Activated T-cell treated with anti-CD3 and anti-CD28 coated beads, Interleukin-2, amount 50 U/mL, for 24 hours (primary cell): ENCODE data around the gene CHRNE.
A peak's percentile ranks its signal among the peaks of the same experiment; 100 is the strongest.
"Not testable (repeated sequence)": the region's sequence is repeated elsewhere in the genome, so short reads cannot be mapped to it uniquely, and the experiment has no call there.

ENCODE experiments used
- DNase-seq: peaks from one replicate; pipeline ENCODE4 v3.0.0-alpha.2; 2020
- H3K27ac Mint-ChIP-seq: 2 replicates; pipeline ENCODE4 v1.8.0; 2020; ENCODE audit warnings: mild to moderate bottlenecking, mixed read lengths
- H3K27me3 Mint-ChIP-seq: 2 replicates; pipeline ENCODE4 v1.8.0; 2020; ENCODE audit warnings: mixed read lengths
- H3K36me3 Mint-ChIP-seq: 2 replicates; pipeline ENCODE4 v1.8.0; 2020; ENCODE audit warnings: low read depth, mixed read lengths
- H3K4me1 Mint-ChIP-seq: 2 replicates; pipeline ENCODE4 v1.8.0; 2020; ENCODE audit warnings: low read depth, mixed read lengths
- H3K4me3 Mint-ChIP-seq: 2 replicates; pipeline ENCODE4 v1.8.0; 2020; ENCODE audit warnings: mild to moderate bottlenecking, moderate library complexity, mixed read lengths
- H3K9me3 Mint-ChIP-seq: 2 replicates; pipeline ENCODE4 v1.8.0; 2020; ENCODE audit warnings: mixed read lengths

CHRNE gene

DNA sequence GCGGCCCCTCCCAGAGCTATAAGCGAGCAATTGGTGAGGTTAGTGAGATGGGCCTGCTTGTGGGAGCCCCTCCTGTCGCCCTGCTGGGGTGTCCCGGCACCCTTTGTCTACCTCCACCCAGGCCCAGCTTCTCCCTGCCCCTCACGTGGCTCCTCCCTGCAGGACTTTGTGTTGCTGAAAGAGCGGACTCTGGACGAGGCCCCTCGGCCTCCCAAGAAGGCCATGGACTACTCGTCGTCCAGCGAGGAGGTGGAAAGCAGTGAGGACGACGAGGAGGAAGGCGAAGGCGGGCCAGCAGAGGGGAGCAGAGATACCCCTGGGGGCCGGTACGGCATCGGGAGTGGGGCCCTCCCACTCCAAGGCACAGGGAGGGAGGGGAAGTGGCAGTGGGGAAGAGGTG is 9.6 kb downstream of the CHRNE start:
- no peaks in the 10 kb centered on the region for H3K27me3 Mint-ChIP-seq
- H3K27ac Mint-ChIP-seq, result no peak overlapping the region
- H3K4me1 Mint-ChIP-seq, result peaks cover 3% of the 10 kb centered on the region
- H3K36me3 Mint-ChIP-seq, result peaks cover 70% of the 10 kb centered on the region
- H3K9me3 Mint-ChIP-seq, result no peaks in the 10 kb centered on the region
- no peak overlapping the region for H3K4me3 Mint-ChIP-seq
- no peak for DNase-seq

DNA sequence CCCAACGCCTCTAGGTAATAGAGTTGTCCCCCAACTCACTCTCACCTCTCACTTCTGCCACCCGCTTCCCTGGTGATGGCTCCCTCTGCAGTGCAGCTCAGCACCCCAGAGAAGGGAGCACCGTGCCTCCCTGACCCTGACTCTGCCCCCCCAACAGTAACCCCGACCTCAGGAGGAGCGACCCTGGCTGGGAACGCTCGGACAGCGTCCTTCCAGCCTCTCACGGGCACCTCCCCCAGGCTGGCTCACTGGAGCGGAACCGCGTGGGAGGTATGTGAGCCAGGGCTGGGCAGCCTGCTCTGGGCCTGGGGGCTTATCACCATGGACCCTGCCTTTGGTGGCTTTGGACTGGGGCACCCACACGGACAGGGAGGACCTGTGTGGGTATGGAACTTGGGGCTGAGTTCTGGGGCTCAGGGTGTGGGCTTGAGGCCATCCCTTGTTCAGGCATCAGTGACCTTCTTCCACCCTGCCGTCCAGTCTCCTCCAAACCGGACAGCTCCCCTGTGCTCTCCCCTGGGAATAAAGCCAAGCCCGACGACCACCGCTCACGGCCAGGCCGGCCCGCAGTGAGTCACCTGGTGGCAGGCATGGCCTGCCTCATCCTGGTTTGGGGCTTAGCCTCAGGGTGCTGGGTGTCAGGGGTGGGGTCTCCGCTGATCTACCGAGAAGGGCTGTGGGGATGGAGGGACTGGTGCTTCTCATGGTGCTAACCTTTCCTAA is 10.2 kb downstream of the CHRNE start:
- Mint-ChIP-seq H3K27me3 (no peaks in the 10 kb centered on the region), H3K27ac (no peak overlapping the region), H3K36me3 (peaks cover 73% of the 10 kb centered on the region), H3K9me3 (no peaks in the 10 kb centered on the region), H3K4me1 (no peaks in the 10 kb centered on the region), H3K4me3 (no peak overlapping the region)
- no peak for DNase-seq

DNA sequence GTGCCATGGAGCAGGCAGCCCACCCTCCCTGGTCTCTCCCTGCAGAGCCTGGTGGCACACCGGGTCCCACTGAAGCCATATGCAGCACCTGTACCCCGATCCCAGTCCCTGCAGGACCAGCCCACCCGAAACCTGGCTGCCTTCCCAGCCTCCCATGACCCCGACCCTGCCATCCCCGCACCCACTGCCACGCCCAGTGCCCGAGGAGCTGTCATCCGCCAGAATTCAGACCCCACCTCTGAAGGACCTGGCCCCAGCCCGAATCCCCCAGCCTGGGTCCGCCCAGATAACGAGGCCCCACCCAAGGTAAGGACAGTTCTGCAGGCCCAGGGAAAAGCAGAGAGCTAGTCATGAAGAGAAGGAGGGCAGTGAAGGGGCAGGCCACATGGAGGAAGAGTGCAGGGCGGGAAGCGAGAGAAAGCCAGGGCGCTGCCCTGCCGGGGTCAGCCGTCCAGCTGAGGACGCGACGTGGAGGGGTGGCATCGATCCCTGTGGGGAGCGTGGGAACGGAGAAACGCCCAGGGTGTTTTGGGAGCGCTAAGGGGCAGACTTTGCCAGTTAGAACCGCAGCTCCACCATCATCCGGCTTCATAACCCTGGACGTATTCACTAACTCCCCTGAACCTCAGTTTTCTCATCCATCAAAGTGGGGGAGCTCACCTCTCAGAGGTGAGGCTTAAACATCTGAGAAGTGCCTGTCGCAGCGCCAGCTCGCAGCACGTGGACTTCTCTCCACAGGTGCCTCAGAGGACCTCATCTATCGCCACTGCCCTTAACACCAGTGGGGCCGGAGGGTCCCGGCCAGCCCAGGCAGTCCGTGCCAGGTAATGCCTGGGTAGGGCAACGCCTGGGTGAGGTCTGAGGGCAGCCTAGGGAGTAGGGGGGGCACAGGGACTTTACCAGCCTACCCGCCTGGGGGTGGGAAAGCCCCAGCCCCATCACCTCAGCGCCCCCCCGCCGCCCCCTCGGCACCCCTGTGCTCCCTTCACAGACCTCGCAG is 11.2 kb downstream of the CHRNE start:
- Mint-ChIP-seq H3K4me1 (no peaks in the 10 kb centered on the region), H3K27ac (no peak overlapping the region), H3K9me3 (no peaks in the 10 kb centered on the region), H3K27me3 (no peaks in the 10 kb centered on the region), H3K36me3 (peaks cover 76% of the 10 kb centered on the region), H3K4me3 (no peak overlapping the region)
- DNase-seq, result no peak

DNA sequence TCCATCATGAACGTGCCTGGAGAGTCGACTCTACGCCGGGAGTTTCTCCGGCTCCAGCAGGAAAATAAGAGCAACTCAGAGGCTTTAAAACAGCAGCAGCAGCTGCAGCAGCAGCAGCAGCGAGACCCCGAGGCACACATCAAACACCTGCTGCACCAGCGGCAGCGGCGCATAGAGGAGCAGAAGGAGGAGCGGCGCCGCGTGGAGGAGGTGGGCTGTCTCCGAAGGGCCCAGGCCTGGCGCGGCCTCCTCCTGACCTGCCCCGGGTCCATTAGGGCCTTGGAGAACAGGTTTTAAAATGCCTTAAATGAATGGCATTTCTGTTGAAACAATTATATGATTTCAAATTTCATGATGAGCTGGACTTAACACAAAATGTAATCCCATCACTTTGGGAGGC is 15.3 kb downstream of the CHRNE start:
- Mint-ChIP-seq H3K27me3 (no peaks in the 10 kb centered on the region), H3K4me3 (no peak overlapping the region), H3K36me3 (peaks cover 71% of the 10 kb centered on the region), H3K27ac (no peak overlapping the region), H3K4me1 (no peaks in the 10 kb centered on the region), H3K9me3 (no peaks in the 10 kb centered on the region)
- DNase-seq, result no peak

DNA sequence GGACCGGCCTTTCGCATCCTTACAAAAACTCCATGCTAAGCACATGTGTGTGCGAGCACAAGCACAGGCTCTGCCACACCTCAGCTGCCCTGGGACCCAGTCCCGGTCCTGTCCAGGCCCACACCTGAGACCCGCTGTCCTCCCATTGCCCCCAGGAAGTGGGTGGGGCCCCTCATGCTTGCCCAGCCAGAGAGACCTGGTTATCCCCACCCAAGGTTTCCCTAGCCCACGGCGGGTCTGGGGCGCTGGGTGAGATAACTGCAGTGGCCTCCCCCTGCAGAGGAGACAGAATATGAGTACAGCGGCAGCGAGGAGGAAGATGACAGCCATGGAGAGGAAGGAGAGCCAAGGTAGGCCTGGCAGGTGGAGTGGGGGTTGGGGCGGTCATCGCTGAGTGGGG is 16.1 kb downstream of the CHRNE start:
- Mint-ChIP-seq H3K27me3 (no peaks in the 10 kb centered on the region), H3K4me3 (no peak overlapping the region), H3K4me1 (no peaks in the 10 kb centered on the region), H3K9me3 (no peaks in the 10 kb centered on the region), H3K27ac (no peak overlapping the region), H3K36me3 (peaks cover 72% of the 10 kb centered on the region)
- no peak for DNase-seq

DNA sequence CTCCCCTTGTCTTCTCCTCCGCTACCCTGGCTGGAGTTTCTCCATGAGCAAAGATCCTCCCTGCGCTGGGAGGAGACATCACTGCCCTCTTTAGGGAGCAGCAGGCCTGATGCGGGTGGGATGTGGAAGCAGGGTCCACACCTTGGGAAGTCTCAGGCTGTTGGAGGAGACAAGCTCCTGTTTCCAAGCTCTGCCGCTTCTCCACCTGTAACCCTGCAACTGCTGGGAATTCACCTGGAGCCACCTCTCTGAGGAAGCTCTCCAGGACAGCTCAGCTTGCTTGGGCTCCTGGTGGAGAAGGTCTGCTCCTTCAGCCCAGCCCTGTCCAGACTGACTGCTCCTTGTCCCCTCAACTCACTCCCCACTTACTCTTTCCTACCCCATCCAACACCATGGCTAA is 18.4 kb downstream of the CHRNE start:
- DNase-seq, result no peak
- Mint-ChIP-seq H3K27me3 (no peaks in the 10 kb centered on the region), H3K4me1 (no peaks in the 10 kb centered on the region), H3K4me3 (no peak overlapping the region), H3K9me3 (no peaks in the 10 kb centered on the region), H3K36me3 (peaks cover 72% of the 10 kb centered on the region), H3K27ac (no peak overlapping the region)

DNA sequence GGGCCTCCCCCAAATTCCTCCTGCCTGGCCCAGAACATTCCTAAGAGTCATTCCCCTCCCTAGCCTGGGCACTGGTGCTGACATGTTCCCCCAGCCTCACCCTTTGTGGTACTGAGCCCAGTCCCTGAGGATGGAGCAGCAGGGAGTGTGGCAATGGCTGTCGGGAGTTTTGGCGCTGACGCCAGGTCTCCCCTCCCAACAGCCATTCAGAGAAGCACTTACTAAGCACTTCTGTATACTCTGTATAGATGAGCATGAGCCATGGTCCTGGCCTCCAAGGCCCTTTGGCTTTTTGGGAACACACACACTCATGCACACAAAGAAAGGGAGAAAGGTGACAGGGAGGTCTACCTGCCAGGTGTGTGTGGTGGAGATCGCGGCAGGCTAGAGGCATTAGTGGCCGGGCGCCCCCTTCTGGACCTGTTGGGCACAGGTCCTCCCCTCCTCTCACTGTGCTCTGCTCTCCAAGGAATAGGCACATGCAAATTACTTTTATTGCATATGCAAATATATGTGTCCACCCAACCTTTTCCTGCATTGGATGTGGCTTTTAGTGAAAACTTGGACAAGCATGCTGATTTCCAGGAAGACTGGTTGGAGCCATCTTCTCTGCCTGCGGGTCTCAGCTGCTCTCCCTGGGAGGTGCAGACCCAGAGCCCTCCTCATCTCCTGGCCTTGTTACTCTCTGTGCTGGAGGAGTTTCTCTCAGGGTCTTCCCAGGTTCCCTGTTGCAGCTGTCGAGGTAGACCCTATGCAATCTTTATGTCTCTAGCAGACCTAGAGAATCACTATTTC is 20.9 kb downstream of the CHRNE start:
- no peak overlapping the region for H3K4me3 Mint-ChIP-seq

DNA sequence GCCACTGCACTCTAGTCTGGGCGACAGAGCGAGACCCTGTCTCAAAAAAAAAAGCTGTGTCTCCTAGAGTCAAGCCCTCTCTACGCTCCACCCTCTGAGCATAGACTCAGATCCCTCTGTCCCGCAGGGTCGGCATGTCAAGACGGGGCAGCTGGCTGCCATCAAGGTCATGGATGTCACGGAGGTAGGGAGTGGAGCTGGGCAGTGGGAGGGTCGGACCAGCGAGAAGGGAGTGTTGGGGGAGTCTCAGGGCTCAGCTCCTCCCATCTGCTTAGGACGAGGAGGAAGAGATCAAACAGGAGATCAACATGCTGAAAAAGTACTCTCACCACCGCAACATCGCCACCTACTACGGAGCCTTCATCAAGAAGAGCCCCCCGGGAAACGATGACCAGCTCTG is 22.0 kb downstream of the CHRNE start:
- H3K36me3 Mint-ChIP-seq, result peaks cover 62% of the 10 kb centered on the region
- no peak for DNase-seq

More for the DNA sequence above, 20.9 kb downstream of the CHRNE start:
- peak; percentile 75 for DNase-seq
- no peaks in the 10 kb centered on the region for H3K27me3 Mint-ChIP-seq
- no peak overlapping the region for H3K27ac Mint-ChIP-seq
- no peaks in the 10 kb centered on the region for H3K4me1 Mint-ChIP-seq
- H3K9me3 Mint-ChIP-seq, result no peaks in the 10 kb centered on the region
- peaks cover 69% of the 10 kb centered on the region for H3K36me3 Mint-ChIP-seq

DNA sequence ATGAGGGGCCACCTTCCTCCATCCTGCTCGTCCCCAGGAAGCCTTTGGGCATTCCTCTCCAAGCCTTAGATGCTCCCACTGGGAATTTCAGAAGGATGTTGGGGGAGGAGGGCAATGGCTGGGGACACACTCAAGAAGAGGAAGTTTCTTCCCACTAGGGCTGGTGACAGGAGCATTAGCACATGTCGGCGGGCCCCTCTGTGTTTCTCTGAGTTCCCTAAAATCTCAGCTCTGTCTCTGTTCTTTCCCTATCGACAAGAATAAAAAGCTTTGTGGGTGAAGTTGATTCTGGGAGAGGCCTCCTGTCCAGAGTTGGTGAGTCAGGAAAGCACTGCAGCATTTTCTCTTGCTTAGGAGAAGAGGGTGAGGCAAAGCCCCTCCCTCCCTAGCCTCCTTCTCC is 23.3 kb downstream of the CHRNE start:
- Mint-ChIP-seq H3K27ac (peak overlapping the region; percentile 3), H3K36me3 (peaks cover 55% of the 10 kb centered on the region), H3K4me1 (peaks cover 2% of the 10 kb centered on the region), H3K9me3 (no peaks in the 10 kb centered on the region), H3K4me3 (no peak overlapping the region), H3K27me3 (no peaks in the 10 kb centered on the region)
- no peak for DNase-seq

More for the DNA sequence above, 22.0 kb downstream of the CHRNE start:
- Mint-ChIP-seq H3K4me3 (no peak overlapping the region), H3K4me1 (no peaks in the 10 kb centered on the region), H3K27ac (no peak overlapping the region), H3K9me3 (no peaks in the 10 kb centered on the region), H3K27me3 (no peaks in the 10 kb centered on the region)

DNA sequence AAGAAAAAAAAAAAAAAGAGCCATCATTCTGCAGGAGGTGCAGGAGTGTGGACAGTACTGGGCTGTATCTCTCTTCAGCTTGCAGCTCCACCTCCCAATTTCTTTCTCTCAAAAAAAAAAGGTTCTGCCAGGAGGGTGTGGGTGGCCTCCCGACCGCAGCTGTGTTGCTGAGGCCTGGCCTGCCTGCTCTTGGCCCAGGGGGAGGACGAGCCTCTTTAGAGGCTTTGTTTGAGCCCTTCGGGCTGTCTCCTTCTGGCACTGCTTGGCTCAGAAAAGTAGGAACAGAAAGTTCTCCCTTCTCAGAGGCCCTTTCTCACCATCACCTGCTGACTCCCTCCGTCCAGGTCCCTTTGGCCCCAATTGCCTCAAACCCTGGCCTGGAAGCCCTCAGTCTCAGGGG is 25.8 kb downstream of the CHRNE start:
- no peak overlapping the region for H3K4me3 Mint-ChIP-seq
- H3K27ac Mint-ChIP-seq, result no peak overlapping the region
- no peaks in the 10 kb centered on the region for H3K27me3 Mint-ChIP-seq
- H3K36me3 Mint-ChIP-seq, result peaks cover 45% of the 10 kb centered on the region
- peaks cover 3% of the 10 kb centered on the region for H3K4me1 Mint-ChIP-seq
- no peaks in the 10 kb centered on the region for H3K9me3 Mint-ChIP-seq
- DNase-seq, result no peak

DNA sequence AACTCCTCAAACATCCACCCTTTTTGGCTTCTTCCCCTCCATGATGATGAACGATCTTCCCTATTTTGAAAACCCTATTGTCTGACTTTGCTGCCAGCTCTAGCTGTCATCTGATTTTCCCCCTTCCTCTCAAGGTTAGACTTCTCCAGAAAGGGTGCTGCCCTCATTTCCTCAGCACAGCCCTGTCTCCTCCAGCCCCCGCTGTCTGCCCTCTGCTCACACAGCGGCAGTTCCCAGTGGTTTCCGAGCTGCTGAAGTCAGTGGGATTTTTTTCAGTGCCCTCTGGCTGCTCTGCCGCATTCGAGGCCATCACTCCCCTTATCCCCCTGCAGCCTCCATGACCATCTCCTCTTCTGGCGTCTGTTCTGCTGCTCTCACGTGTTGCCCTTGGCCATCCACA is 30.1 kb downstream of the CHRNE start:
- Mint-ChIP-seq H3K27ac (no peak overlapping the region), H3K4me1 (peaks cover 5% of the 10 kb centered on the region), H3K9me3 (no peaks in the 10 kb centered on the region), H3K4me3 (no peak overlapping the region), H3K27me3 (no peaks in the 10 kb centered on the region), H3K36me3 (peaks cover 26% of the 10 kb centered on the region)
- no peak for DNase-seq

DNA sequence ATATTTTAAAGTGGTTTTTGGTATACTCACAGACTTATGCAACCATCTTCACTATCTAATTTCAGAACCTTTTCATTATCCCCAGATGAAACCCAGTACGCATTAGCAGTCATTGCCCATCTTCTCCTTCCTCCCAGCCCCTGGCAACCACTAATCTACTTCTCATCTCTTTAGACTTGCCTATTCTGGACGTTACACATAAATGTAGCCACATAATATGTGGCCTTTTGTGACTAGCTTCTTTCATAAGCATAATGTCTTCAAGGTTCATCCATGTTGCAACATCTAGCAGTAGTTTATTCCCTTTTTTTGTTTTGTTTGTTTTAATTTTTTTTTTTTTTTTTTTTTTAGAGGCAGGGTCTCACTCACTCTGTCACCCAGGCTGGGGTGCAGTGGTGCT is 32.0 kb downstream of the CHRNE start:
- H3K27ac Mint-ChIP-seq, result peak overlapping the region; percentile 38
- no peak overlapping the region for H3K4me3 Mint-ChIP-seq
- H3K36me3 Mint-ChIP-seq, result peaks cover 22% of the 10 kb centered on the region
- no peaks in the 10 kb centered on the region for H3K9me3 Mint-ChIP-seq
- H3K27me3 Mint-ChIP-seq, result no peaks in the 10 kb centered on the region
- no peak for DNase-seq
- H3K4me1 Mint-ChIP-seq, result peaks cover 5% of the 10 kb centered on the region

DNA sequence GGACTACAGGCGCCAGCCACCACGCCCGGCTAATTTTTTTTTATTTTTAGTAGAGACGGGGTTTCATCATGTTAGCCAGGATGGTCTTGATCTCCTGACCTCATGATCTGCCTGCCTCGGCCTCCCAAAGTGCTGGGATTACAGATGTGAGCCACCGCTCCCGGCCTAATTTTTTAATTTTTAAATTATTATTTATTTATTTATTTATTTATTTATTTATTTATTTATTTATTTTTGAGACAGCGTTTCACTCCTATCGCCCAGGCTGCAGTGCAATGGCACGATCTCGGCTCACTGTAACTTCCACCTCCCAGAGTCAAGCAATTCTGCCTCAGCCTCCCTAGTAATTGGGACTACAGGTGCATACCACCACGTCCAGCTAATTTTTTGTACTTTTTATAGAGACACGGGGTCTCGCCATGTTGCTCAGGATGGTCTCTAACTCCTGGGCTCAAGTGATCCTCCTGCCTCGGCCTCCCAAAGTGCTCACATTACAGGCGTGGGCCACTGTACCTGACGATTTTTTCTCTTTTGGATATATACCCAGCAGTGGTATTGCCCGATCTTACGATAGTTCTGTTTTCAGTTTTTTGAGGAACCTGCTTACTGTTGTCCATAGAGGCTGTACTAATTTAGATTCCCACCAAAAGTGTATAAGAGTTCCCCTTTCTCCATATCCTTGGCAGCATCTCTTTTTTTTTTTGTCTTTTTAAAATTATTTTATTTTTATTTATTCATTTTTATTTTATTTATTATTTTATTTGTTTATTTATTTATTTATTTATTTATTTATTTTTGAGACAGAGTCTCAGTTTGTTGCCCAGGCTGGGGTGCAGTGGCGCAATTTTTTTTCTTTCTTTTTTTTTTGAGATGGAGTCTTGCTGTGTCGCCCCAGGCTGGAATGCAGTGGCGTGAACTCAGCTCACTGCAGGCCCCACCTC is 33.6 kb downstream of the CHRNE start:
- not testable (repeated sequence) for DNase-seq, H3K27me3 Mint-ChIP-seq, H3K9me3 Mint-ChIP-seq, H3K4me3 Mint-ChIP-seq, H3K4me1 Mint-ChIP-seq
- Mint-ChIP-seq H3K27ac (peak overlapping the region; percentile 22), H3K36me3 (peaks cover 15% of the 10 kb centered on the region)

DNA sequence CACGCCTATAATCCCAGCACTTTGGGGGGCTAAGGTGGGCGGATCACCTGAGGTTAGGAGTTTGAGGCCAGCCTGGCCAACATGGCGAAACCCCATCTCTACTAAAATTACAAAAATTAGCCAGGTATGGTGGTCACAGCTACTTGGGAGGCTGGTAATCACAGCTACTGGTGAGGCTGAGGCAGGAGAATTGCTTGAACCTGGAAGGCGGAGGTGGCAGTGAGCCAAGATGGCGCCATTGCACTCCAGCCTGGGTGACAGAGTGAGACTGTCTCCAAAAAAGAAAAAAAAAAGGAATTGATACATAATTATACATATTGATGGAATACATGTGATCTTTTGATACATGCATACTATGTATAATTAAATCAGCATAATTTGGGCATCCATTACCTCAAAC is 35.4 kb downstream of the CHRNE start:
- not testable (repeated sequence) for H3K9me3 Mint-ChIP-seq, H3K27ac Mint-ChIP-seq, H3K4me3 Mint-ChIP-seq, H3K27me3 Mint-ChIP-seq, H3K4me1 Mint-ChIP-seq, DNase-seq
- peaks cover 11% of the 10 kb centered on the region for H3K36me3 Mint-ChIP-seq
